Prostate gland (tissue), 2 donors: ENCODE results near the gene MSL3.

ENCODE experiments used
- POLR2A ChIP-seq: fragments of 450-650 bp; IDR thresholded peaks from one replicate; pipeline ENCODE4 v1.6.1; 2016; ENCODE audit warnings: antibody characterized with exemption, mild to moderate bottlenecking
- POLR2AphosphoS5 ChIP-seq: sonication (generic); formaldehyde crosslinking; IDR thresholded peaks from one replicate; pipeline ENCODE4 v1.6.1; 2017; ENCODE audit warnings: antibody characterized with exemption
- TF ChIP-seq, protein P1 (sequence below), 4 experiments: fragments of 200-600 bp in 2 of 4; fragments of 450-650 bp in 2 of 4; sonication (generic) in 2 of 4; IDR thresholded peaks; 1 replicate in 3 of 4; 2 replicates in 1 of 4; pipeline ENCODE4 v1.5.1; 2016 to 2019; ENCODE audit warnings: antibody characterized with exemption in 4 of 4, mild to moderate bottlenecking in 2 of 4, moderate library complexity in 2 of 4

DNA sequence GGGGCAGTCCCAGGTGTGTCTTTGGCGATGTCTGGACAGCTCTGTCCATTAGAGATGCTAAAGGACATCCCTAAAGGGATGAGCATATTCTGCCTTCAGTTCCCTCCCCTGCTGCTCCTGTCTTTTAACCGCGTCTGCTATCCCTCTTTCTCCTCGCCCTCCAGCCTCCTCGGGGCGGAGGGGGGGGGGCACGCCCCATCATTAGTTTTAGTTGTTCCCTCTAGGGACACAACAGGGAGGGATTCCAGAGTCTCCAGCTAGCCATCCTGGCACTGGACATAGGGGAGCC is 1.1 kb downstream of the MSL3 start:
- TF ChIP-seq, protein P1, sequence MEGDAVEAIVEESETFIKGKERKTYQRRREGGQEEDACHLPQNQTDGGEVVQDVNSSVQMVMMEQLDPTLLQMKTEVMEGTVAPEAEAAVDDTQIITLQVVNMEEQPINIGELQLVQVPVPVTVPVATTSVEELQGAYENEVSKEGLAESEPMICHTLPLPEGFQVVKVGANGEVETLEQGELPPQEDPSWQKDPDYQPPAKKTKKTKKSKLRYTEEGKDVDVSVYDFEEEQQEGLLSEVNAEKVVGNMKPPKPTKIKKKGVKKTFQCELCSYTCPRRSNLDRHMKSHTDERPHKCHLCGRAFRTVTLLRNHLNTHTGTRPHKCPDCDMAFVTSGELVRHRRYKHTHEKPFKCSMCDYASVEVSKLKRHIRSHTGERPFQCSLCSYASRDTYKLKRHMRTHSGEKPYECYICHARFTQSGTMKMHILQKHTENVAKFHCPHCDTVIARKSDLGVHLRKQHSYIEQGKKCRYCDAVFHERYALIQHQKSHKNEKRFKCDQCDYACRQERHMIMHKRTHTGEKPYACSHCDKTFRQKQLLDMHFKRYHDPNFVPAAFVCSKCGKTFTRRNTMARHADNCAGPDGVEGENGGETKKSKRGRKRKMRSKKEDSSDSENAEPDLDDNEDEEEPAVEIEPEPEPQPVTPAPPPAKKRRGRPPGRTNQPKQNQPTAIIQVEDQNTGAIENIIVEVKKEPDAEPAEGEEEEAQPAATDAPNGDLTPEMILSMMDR (IDR thresholded peaks at IDR 0.05) = no peak
- no peak for TF ChIP-seq POLR2A
- TF ChIP-seq POLR2AphosphoS5 = no peak
